Effector CD8-positive, alpha-beta T cell (primary cell): ENCODE results near the gene PXMP4.

Experiments
- DNase-seq: peaks from one replicate; lab custom pipeline; 2025; lab: John Stamatoyannopoulos, UW

The PXMP4 gene

DNA sequence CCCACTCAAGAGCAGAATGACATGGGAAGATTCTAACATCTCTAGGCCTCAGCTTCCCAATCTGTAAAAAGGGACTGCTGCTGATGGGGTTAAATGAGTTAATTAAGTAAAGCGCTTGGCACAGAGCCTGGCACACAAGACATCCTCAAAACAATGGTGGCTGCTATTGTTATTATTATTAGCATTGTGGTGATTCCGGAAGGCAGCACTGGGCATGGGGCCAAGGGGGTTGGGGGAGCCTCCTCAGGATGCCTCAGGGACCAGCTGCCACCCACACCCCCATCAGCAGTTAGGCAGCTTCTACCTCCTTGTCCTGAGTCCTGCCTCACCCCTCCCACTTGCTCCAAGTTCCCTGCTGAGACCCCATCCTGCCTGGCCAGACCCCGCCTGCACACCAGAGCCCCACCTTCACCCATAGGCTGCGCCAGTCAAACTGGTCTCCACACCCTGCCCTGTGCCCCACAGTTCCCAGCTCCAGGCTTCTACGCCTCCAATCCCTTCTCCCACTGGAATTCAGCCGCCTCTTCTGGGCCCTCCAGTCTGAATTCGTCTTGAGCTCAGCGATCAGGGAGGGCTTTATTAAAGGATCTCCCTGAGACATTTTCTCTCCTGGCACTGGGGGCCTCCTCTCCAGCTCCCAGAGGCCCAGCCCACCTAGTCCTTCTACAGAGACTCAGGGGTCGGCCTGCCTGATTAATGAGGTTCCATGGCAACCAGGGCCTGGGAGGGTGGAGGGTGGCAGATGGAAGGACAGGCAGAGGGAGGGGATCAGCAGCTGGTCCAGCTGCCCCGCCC is 35.4 kb downstream of the PXMP4 start:
- no peak for DNase-seq

DNA sequence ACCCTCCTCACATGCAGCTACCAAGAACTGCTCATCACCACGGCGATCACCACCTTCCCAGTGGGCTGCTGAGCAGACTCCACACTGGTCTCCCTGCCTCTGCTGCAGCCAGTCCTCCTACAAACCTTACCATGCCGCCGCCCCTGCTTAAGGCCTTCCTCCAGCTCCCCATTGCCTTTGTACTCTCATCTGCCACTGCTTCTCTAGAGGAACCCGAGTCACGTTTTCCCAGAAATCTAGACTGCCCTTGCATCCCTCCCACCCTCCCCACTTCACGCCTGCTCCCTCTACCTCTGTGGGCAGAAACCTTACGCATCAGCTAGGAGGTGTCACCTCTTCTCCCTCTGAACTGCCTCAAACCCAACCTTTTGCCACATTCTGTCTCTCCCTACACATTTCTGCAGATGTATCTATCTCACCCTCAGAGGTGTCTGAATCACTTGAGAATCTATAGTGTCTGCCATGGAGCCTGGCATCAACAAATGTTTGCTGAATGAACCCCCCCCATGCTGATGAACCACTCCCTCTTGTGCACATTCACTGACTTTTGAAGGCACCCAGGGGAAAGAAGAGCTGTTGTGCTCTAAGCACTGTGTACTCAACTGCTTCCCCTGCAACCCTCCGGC is 38.3 kb downstream of the PXMP4 start:
- no peak for DNase-seq

DNA sequence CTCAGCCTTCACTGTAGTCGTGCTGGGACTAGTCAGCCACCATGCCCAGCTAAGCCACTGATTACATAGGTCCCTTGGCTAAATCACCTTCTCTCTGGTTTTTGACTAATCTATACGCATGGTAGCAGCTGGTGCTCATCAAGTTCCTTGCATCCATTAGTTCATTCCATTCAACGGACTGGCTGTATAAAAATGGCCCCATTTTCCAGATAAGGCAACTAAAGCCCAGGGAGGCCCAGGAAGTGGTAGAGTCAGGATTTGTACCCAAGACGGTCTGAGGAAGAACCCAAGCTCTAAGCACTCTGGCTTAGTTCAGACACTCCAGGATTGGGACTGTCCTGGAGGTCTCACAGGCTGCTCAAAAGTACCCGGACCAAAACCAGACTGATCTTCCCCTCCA is 38.8 kb downstream of the PXMP4 start:
- DNase-seq = no peak

DNA sequence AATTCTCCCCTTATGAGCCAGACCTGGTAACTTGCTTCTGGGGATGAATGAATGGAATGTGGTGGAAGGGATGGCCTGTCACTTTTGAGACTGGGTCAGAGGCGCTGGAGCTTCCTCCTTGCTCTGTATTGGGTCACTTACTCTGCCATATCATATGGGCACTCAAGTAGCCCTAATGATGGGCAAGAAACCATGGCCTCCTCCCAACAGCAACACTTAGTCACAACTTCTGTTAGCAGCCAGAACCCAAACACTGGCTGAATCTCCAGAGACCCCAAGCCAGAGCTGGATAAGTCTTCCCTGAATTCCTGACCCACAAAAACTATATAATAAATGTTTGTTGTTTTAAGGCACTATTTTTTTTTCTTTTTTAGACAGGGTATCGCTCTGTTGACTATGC is 39.4 kb downstream of the PXMP4 start:
- DNase-seq = no peak

DNA sequence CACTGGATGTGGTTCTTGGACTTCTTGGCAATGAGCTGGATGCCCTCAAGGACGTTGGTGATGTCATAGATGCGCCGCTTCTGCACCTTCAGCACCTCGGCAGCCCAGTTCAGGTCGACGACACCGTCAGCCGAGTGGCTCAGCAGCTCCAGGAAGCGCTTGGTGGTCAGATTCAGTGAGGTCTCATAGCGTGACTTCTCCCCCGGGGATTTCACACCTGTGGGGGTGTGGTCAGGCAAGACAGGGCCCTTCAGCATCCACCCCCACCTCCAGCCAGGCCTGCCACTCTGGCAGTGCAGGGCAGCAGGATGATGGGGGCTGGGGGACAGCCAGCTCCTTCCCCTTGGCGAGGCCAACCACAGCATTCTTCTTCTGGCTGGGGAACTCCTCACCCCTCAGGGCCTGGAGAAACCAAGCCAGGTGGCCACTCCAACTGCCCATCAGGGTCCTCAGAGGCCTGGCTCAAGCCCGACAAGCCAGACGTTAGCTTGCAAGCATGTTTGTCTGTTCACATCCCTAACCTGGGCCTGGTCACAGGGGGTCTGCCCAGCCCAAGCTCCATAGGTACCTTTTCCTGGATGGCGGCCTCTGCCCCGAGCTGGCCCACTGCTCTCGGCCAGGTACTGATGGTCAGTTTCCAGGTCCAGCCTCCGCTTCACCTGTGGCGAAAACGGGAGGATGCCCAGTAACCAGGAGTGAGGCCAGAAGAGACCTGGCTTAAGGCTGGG is 40.2 kb downstream of the PXMP4 start:
- no peak for DNase-seq

DNA sequence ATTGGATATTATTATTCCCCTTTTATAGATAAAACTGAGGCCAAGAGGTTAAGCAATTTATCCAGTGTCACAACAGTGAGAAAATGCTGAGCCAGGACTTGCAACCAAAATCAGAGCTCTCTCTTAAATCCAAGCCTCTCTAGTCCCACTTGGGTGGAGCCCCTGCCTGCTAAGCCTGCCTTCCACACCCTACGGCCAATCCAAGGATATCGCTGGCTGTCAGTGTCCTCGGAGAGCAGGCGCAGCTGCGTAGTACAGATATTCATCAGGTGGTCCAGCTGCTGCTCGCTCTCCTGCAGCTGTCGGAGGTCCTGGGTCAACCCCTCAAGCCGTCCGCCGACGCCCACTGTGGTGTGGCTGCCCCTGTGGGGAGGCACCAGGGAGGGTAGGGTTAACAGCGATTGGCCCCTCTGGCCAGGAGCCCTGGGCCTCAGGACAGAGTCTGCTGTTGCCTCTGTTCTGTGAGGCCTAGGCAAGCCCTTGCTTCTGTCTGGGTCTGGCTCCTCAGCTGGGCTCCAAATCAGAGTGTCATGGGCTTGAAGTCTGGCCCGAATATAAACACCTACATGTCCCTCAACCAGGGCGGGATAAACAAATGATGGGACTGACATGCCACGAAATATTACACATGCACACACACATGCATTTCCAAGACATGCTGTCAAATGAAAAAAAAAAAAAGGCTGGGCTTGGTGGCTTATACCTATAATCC is 42.0 kb downstream of the PXMP4 start:
- no peak for DNase-seq

DNA sequence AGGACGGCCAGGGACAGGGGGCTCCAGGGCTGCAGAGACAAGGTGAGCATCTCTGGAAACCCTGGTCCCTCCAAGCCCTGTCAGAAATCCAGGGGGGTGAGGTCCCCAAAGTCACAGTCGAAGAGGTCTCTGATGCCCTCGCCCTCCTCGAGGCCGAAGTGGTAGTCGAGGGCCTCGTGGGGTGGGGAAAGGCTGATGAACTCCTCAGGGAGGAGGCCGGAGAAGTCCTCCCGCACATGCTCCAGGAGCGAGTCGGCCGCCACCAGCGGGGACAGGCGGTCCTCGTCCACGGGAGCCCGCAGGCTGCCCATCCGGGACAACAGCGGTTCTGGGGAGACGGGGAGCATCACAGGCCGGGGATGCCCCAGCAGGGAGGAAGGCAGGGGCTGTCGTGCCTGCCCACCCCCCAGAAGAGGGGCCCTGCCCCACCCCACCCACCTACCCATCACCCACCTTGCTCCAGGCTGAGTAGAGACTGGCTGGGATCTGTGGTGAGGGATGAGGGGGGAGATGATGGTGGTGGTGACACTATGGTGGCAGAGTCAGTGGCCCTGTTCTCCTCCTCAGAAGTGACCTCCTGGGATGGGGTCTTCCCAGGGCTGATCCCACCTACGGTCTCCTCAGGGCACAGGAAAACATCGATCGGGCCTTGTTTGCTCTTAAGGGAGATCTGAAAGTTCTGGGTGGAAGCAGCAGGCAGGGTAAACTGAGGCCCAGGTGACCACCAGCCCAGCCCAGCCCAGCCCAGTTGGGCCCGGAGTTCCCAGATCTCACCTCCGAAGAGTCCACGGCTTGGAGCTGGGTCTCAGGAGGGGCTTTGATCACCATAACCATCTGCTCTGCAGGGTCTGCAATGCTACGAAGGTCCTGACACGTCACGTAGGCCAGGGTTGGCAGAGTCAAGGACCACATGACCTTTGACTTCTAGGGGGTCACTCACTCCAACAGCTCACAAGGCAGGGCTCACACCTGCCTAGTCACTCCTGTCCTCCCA is 43.2 kb downstream of the PXMP4 start:
- DNase-seq = no peak

DNA sequence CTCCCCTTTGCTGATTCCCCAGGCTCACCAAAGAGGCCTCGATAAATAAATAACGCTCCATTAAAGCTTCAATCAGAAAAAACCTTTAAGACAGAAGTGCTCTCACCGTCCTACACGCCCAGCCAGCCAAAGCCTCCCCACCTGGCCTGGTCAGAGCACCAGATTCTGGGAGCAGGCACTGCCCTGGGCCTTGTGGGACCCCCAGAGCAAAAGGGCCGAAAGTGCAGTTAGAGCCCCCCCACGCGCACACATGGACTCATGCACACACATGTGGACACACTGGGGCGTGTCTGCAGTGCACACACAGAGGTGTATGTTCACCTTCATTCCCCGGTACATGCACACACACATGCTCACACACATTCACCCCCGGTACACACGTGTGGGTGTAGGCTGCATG is 44.0 kb downstream of the PXMP4 start:
- no peak for DNase-seq

DNA sequence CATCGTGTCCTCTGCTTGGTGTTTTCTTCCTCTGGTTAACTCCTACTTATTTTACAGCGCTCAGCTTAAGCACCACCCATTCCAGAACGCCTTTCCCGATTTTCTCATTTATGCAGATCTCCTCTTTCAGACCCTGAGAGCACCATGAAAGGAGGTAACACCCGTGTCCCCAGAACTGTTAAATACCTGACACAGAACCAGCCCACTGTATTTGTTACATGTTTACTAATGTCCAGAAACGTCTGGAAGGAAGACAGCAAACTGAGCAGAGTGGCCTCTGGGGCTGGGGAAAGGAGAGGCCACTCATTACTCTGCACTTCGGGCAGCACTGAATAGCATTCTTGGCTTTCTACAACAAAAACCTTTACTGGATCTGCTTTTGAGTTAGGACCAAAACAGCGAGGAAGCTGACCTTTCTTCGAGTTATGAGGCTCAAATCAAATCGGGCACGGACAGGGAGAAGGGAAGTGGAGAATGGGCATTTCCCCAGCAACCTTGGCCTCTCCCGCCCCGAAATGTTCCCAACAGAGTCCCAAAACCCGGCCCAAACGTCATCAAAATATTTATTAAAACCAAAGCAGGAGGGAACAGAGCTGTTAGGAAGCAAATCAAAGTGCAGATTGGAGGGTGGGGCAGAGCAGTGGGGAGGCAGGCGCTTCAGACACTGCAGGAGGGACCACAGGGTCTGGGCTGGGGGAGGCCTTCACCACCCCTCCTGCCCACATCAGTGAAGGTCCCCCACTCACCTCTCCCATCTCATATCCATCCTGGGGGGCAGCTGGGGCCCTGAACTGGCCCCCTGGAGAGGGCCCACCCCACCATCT is 44.8 kb downstream of the PXMP4 start:
- DNase-seq = no peak

DNA sequence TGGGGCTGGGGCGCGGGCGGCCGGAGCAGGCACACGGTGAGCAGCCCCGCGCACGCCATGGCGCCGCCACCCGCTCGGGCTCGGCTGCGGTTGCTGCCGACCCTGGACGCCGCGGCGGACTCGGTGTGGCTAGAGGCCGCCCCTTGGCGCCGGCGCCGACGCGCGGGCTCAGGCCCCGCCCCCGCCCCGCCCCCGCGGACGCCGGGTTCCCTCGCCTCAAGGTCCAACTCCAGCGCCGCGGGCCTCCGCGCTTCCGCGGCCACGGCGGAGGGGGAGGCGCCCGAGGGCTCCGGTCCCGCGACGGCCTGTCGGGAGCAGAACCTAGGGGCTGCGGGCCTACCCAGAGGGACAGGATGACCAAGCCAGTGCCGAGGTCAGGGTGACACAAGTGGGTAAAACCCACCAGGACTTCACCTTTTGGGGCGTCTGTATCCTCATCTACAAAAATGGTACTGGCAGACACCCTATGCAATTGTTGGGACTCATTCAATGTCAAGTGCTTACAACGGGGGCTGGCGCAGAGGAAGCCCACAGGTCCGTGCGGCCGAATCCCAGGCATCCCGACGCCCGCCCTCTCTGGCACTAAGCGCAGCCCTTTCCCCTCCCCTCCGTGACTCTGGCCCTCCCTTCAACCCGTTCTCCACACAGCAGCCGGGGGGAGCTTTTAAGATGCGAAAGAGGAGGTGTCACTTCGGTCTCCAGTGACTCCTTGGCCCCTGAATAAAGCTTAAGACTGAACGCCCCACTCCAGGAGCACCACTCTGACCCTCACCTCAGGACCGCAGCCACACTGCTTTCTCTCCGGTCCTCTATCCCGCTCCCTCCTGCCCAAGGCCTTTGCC is 45.6 kb downstream of the PXMP4 start, which contains the start of gene NECAB3:
Gene NECAB3 (minus strand): TSS at position 135 of the 842 bp plus-strand sequence. CDS start 76 bp downstream, at position 59.
- DNase-seq = peak; percentile 24

DNA sequence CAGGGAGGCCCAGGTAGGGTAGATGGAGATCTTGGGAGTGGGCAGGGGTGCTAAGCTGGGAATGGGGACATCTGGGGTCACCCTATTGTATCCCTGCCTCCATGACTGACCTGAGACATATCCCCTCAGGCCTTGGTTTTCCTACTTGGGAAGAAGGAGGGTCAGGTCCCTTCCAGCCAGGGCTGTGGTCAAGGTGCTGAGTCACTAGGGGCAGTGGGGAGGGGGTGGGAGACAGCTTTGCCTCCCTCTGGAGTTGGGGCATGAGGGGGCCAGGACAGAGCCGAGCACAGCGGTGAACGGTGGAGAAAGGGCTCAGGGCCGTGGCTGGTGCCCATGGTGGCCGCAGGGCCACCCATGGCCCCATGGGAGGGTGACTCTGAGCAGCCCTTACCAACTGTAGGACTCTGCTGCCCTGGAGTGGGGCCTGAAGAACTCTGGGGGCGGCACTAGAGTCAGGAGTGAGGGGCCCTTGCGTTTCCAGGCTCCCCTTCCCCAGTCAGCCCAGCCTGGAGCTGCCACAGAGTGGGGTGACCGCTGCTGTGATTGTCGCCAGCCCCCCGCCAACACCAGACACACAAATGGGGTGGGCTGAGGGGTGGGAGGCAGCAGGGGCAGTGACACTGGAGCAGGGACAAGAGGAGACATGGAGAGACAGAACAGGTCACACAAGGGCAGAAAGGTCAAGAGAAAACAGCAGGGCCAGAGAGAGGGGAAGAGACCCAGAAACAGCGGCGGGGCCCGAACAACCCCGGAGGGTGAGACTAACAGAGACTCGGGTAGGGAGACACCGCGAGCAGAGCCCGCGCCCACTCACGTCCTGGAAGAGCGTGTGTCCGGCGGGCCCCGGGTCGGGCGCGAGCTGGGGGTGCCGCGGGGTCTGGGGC is 46.5 kb downstream of the PXMP4 start:
- no peak for DNase-seq

DNA sequence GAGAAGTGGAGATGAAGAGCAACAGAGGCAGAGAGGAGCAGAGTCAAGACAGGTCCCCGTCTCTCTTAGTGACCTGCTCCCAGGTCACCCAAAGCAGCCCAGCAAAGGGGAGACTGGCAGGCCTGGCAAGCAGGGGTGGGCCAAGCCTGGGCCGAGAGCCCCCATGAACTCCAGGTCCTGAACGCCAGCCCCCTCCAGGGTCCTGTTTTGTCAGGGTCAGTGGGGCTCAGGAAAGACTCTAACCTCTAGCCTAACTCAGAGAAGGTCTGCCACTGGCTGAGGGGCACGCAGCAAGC is 47.0 kb downstream of the PXMP4 start:
- no peak for DNase-seq

DNA sequence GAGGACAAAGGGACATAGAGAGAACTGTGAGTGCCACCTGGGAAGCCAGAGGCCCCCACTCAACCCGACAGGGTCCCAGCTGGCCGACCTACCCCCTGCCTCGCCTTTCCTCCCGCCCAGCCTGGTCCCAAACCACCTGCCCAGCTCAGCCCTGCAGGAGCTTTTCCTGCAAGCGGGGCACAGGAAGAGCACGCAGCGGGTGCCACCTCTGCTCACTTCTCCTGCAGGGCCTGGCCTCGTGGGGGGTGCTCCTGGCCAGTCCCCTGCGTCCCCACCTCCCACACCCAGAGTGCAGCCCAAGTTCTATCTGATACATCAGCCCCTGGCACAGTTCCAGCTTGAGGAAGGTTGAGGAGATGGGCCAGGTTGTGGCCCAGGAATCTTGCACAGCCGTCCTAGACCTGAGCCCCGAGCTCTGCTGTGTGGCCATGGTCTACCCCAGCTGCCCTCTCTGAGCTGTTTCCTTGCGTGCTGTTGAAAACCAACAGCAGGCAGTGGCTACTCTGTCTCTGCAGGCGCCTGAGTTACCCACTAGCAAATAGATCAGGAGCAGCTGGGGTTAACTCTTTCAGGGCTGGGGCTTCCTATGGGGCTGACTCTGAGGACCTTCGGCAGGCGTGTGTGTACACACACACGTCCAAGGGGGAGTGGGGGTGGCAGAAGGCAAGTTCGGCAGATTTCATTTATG is 47.5 kb downstream of the PXMP4 start:
- no peak for DNase-seq

DNA sequence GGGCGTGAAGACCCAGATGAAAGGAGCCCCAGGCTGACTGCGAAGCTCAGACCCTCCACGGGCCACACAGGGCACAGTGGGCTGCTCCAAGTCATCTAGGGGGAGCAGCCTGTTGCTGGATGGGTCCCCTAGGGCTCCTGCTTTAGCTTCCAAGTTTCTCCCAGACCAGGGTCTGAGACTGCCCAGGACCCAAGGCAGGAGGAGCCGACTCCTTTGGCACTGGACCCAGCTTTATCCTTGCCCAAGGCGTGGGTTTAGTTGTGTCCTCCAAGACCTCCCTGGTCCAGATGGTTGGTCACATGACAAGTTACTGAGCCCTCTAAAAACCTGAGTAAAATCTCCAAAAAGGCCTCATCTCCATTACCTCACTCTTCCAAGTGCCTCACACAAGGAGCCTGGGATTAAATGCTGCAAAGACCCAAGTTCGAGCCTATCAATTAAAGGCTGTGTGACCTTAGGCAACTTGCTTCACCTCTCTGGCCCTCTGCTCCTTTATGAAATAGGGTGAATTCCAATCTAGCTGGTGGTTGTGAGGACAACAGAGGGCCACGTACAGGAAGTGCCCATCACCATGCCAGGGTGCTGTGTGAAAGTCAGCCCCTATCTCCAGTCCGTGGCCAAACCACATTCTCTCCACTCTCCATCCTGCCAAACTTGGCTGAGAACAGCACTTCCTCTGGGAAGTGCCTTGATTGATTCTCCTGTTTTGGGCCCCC is 48.4 kb downstream of the PXMP4 start:
- DNase-seq = no peak

DNA sequence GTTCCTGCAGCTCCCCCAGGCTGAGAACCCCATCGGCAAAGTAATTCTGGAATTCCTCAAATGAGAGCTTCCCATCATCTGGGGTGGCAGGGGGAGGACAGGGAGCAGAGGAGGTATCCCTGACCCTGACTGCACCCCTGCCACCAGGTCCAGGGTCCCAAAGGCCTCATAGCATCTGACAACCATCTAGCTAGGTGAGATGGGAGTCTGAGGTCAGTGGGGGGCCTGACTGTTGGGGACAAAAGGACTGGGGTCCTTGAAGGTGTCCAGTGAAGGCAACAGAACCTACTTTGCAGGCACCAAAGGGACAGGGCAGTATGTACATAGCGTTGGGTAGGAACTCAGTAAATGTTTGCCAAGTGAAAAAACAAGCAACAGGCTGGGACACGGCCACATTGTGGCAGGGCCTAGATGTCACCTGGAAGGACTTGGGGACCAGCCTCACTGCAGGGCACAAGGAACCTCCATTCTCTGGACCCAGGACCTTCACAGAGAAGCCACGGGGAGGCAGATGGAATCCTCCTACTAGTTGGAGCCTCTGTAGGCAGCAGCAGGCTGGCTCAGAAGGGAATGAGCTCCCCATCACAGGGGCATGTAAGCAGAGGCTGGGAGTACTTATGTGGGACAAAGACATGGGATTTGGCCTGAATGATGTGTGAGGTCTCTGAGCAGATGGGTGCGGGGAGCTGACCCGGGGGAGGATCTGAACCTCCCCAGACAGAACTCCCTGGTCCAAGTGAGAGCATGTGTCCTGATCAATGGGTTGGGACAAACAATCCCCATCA is 49.2 kb downstream of the PXMP4 start:
- no peak for DNase-seq
